ENCODE measurements around the gene CSMD2. TPM values are rescaled to one million over a fixed set of nuclear protein-coding genes. Genes with fewer than 3 reads are reported as not detected.

The CSMD2 gene
- total RNA-seq, 2 donors from 2014 or later = 0.62 to 2.8 TPM

GRCh38 chr1:33643216-33643615 lies 521.8 kb downstream of the CSMD2 start:
- no peaks in the 10 kb centered on the region for H3K4me1 ChIP-seq (ENCODE audit: control insufficient read depth, insufficient read depth, low read length)
- Mint-ChIP-seq H3K9me3 (peaks cover under 1% of the 10 kb centered on the region), H3K27ac (no peak overlapping the region), H3K27me3 (ENCODE audit: insufficient read depth) (peaks cover 14% of the 10 kb centered on the region), H3K36me3 (ENCODE audit: low read depth) (no peaks in the 10 kb centered on the region), H3K4me1 (peaks cover 3% of the 10 kb centered on the region), H3K4me3 (no peak overlapping the region)
- no peak overlapping the region for H3K27ac ChIP-seq (ENCODE audit: low read depth, low read length)
- no peak overlapping the region for H3K4me3 ChIP-seq (ENCODE audit: low read length)
- H3K9me3 ChIP-seq (ENCODE audit: control insufficient read depth, low read length) = no peaks in the 10 kb centered on the region
- peaks cover 18% of the 10 kb centered on the region for H3K27me3 ChIP-seq (ENCODE audit: control insufficient read depth, insufficient read depth, low read length, poor library complexity, severe bottlenecking)
- WGBS, 2 experiments (ENCODE audit: insufficient coverage in 1 of 2, insufficient read length in 1 of 2) = 72 to 100% methylated on average over 3 to 4 of the region's 4 CpGs
- no peak overlapping the region for H3K9ac ChIP-seq (ENCODE audit: extremely low read depth, low read length, poor library complexity, severe bottlenecking)
- no peaks in the 10 kb centered on the region for H3K36me3 ChIP-seq (ENCODE audit: control insufficient read depth, insufficient read depth, low read length)
- TF ChIP-seq CTCF (conservative IDR thresholded peaks at IDR 0.05) = no peak
- DNase-seq = no peak

GRCh38 chr1:33641104-33641830 lies 523.8 kb downstream of the CSMD2 start:
- Histone ChIP-seq H3K27me3 (ENCODE audit: control insufficient read depth, insufficient read depth, low read length, poor library complexity, severe bottlenecking) (peaks cover 15% of the 10 kb centered on the region), H3K4me1 (ENCODE audit: control insufficient read depth, insufficient read depth, low read length) (no peaks in the 10 kb centered on the region), H3K9me3 (ENCODE audit: control insufficient read depth, low read length) (no peaks in the 10 kb centered on the region), H3K9ac (ENCODE audit: extremely low read depth, low read length, poor library complexity, severe bottlenecking) (no peak overlapping the region), H3K36me3 (ENCODE audit: control insufficient read depth, insufficient read depth, low read length) (no peaks in the 10 kb centered on the region), H3K27ac (ENCODE audit: low read depth, low read length) (no peak overlapping the region), H3K4me3 (ENCODE audit: low read length) (no peak overlapping the region)
- peaks cover 3% of the 10 kb centered on the region for H3K4me1 Mint-ChIP-seq
- DNase-seq = peak; percentile 76
- TF ChIP-seq CTCF (conservative IDR thresholded peaks at IDR 0.05) = peak; percentile 80
- H3K27ac Mint-ChIP-seq = no peak overlapping the region
- H3K9me3 Mint-ChIP-seq = no peaks in the 10 kb centered on the region
- H3K27me3 Mint-ChIP-seq (ENCODE audit: insufficient read depth) = peaks cover 14% of the 10 kb centered on the region
- no peaks in the 10 kb centered on the region for H3K36me3 Mint-ChIP-seq (ENCODE audit: low read depth)
- WGBS, 2 experiments (ENCODE audit: insufficient coverage in 1 of 2, insufficient read length in 1 of 2) = 70 to 86% methylated on average over 5 of the region's 5 CpGs
- H3K4me3 Mint-ChIP-seq = no peak overlapping the region

GRCh38 chr1:33640114-33640660 lies 524.8 kb downstream of the CSMD2 start:
- H3K27me3 Mint-ChIP-seq (ENCODE audit: insufficient read depth) = peaks cover 14% of the 10 kb centered on the region
- no peak for DNase-seq
- Histone ChIP-seq H3K27me3 (ENCODE audit: control insufficient read depth, insufficient read depth, low read length, poor library complexity, severe bottlenecking) (peaks cover 15% of the 10 kb centered on the region), H3K36me3 (ENCODE audit: control insufficient read depth, insufficient read depth, low read length) (no peaks in the 10 kb centered on the region), H3K27ac (ENCODE audit: low read depth, low read length) (no peak overlapping the region), H3K9me3 (ENCODE audit: control insufficient read depth, low read length) (no peaks in the 10 kb centered on the region), H3K4me1 (ENCODE audit: control insufficient read depth, insufficient read depth, low read length) (no peaks in the 10 kb centered on the region), H3K9ac (ENCODE audit: extremely low read depth, low read length, poor library complexity, severe bottlenecking) (no peak overlapping the region), H3K4me3 (ENCODE audit: low read length) (no peak overlapping the region)
- H3K27ac Mint-ChIP-seq = no peak overlapping the region
- H3K4me3 Mint-ChIP-seq = no peak overlapping the region
- WGBS, 2 experiments (ENCODE audit: insufficient coverage in 1 of 2, insufficient read length in 1 of 2) = 82 to 86% methylated on average over 1 to 2 of the region's 3 CpGs
- no peaks in the 10 kb centered on the region for H3K9me3 Mint-ChIP-seq
- TF ChIP-seq CTCF (conservative IDR thresholded peaks at IDR 0.05) = no peak
- H3K4me1 Mint-ChIP-seq = peaks cover 5% of the 10 kb centered on the region
- no peaks in the 10 kb centered on the region for H3K36me3 Mint-ChIP-seq (ENCODE audit: low read depth)
